Measurements from ENCODE around the gene FREM2. TPM values are rescaled to one million over a fixed set of nuclear protein-coding genes. Genes with fewer than 3 reads are reported as not detected.

FREM2 gene
- total RNA-seq, result not detected

GRCh38 chr13:38686577-38687245 is at the start of gene FREM2:
Gene FREM2 (plus strand): TSS chr13:38687077. CDS start chr13:38687345, 268 bp downstream.
- Mint-ChIP-seq H3K36me3 (no peaks in the 10 kb centered on the region), H3K9me3 (no peaks in the 10 kb centered on the region), H3K4me3 (no peak within 1 kb of the TSS), H3K27ac (no peak within 1 kb of the TSS), H3K27me3 (peaks cover 9 to 10% of the 10 kb centered on the region in 2 donors), H3K4me1 (ENCODE audit: low read depth in 2 of 2) (no peaks in the 10 kb centered on the region)
- no peak for DNase-seq (ENCODE audit: low spot score)
- ATAC-seq, result no peak

- no peak for ATAC-seq
- H3K4me3 Mint-ChIP-seq, result no peak overlapping the region
- H3K4me1 Mint-ChIP-seq (ENCODE audit: low read depth in 2 of 2), result no peaks in the 10 kb centered on the region
- no peaks in the 10 kb centered on the region for H3K36me3 Mint-ChIP-seq
- H3K27ac Mint-ChIP-seq, result no peak overlapping the region
- H3K27me3 Mint-ChIP-seq, result no peaks in the 10 kb centered on the region
- DNase-seq (ENCODE audit: low spot score), result no peak
- peaks cover 9% of the 10 kb centered on the region for H3K9me3 Mint-ChIP-seq
Measured at GRCh38 chr13:38637576-38637975, 49.3 kb upstream of the FREM2 start.

- ATAC-seq, result no peak
- Mint-ChIP-seq H3K27ac (no peak overlapping the region), H3K36me3 (no peaks in the 10 kb centered on the region), H3K4me1 (ENCODE audit: low read depth in 2 of 2) (no peaks in the 10 kb centered on the region), H3K27me3 (no peaks in the 10 kb centered on the region), H3K9me3 (peaks cover 5% of the 10 kb centered on the region), H3K4me3 (no peak overlapping the region)
- DNase-seq (ENCODE audit: low spot score), result no peak
Measured at GRCh38 chr13:38641164-38641948, 45.5 kb upstream of the FREM2 start.

- ATAC-seq (no peak), DNase-seq (ENCODE audit: low spot score) (no peak)
- no peaks in the 10 kb centered on the region for H3K9me3 Mint-ChIP-seq
- H3K4me3 Mint-ChIP-seq, result no peak overlapping the region
- H3K4me1 Mint-ChIP-seq (ENCODE audit: low read depth in 2 of 2), result no peaks in the 10 kb centered on the region
- H3K27ac Mint-ChIP-seq, result no peak overlapping the region
- no peaks in the 10 kb centered on the region for H3K36me3 Mint-ChIP-seq
- H3K27me3 Mint-ChIP-seq, result no peaks in the 10 kb centered on the region
Measured at GRCh38 chr13:38647312-38647711, 39.6 kb upstream of the FREM2 start.

- Mint-ChIP-seq H3K4me1 (ENCODE audit: low read depth in 2 of 2) (no peaks in the 10 kb centered on the region), H3K4me3 (no peak overlapping the region), H3K27me3 (no peaks in the 10 kb centered on the region), H3K27ac (no peak overlapping the region), H3K36me3 (no peaks in the 10 kb centered on the region), H3K9me3 (no peaks in the 10 kb centered on the region)
- DNase-seq (ENCODE audit: low spot score) (no peak), ATAC-seq (no peak)
Measured at GRCh38 chr13:38648912-38649311, 38.0 kb upstream of the FREM2 start.

GRCh38 chr13:38656699-38657098 is 30.2 kb upstream of the FREM2 start:
- no peak overlapping the region for H3K27ac Mint-ChIP-seq
- ATAC-seq (no peak), DNase-seq (ENCODE audit: low spot score) (no peak)
- H3K4me3 Mint-ChIP-seq, result no peak overlapping the region
- no peaks in the 10 kb centered on the region for H3K4me1 Mint-ChIP-seq (ENCODE audit: low read depth in 2 of 2)
- peaks cover 12% of the 10 kb centered on the region for H3K9me3 Mint-ChIP-seq
- H3K36me3 Mint-ChIP-seq, result no peaks in the 10 kb centered on the region
- no peaks in the 10 kb centered on the region for H3K27me3 Mint-ChIP-seq

- H3K9me3 Mint-ChIP-seq, result peaks cover 12% of the 10 kb centered on the region
- H3K4me1 Mint-ChIP-seq (ENCODE audit: low read depth in 2 of 2), result no peaks in the 10 kb centered on the region
- H3K27me3 Mint-ChIP-seq, result no peaks in the 10 kb centered on the region
- no peak for ATAC-seq
- no peak overlapping the region for H3K4me3 Mint-ChIP-seq
- no peaks in the 10 kb centered on the region for H3K36me3 Mint-ChIP-seq
- H3K27ac Mint-ChIP-seq, result no peak overlapping the region
- DNase-seq (ENCODE audit: low spot score), result no peak
Measured at GRCh38 chr13:38657191-38657590, 29.7 kb upstream of the FREM2 start.

- Mint-ChIP-seq H3K36me3 (no peaks in the 10 kb centered on the region), H3K27ac (no peak overlapping the region), H3K9me3 (peaks cover 15% of the 10 kb centered on the region), H3K4me3 (no peak overlapping the region), H3K27me3 (no peaks in the 10 kb centered on the region), H3K4me1 (ENCODE audit: low read depth in 2 of 2) (no peaks in the 10 kb centered on the region)
- no peak for ATAC-seq
- DNase-seq (ENCODE audit: low spot score), result no peak
Measured at GRCh38 chr13:38658906-38659305, 28.0 kb upstream of the FREM2 start.

- H3K27ac Mint-ChIP-seq, result no peak overlapping the region
- no peak for ATAC-seq
- H3K9me3 Mint-ChIP-seq, result peaks cover 15% of the 10 kb centered on the region
- no peaks in the 10 kb centered on the region for H3K36me3 Mint-ChIP-seq
- H3K4me3 Mint-ChIP-seq, result no peak overlapping the region
- H3K4me1 Mint-ChIP-seq (ENCODE audit: low read depth in 2 of 2), result no peaks in the 10 kb centered on the region
- DNase-seq (ENCODE audit: low spot score), result no peak
- H3K27me3 Mint-ChIP-seq, result no peaks in the 10 kb centered on the region
Measured at GRCh38 chr13:38661010-38661675, 25.7 kb upstream of the FREM2 start.

- no peaks in the 10 kb centered on the region for H3K27me3 Mint-ChIP-seq
- H3K4me3 Mint-ChIP-seq, result no peak overlapping the region
- no peak for ATAC-seq
- H3K4me1 Mint-ChIP-seq (ENCODE audit: low read depth in 2 of 2), result no peaks in the 10 kb centered on the region
- H3K27ac Mint-ChIP-seq, result no peak overlapping the region
- DNase-seq (ENCODE audit: low spot score), result no peak
- H3K9me3 Mint-ChIP-seq, result peaks cover 16% of the 10 kb centered on the region
- no peaks in the 10 kb centered on the region for H3K36me3 Mint-ChIP-seq
Measured at GRCh38 chr13:38662362-38662761, 24.5 kb upstream of the FREM2 start.

- H3K27ac Mint-ChIP-seq, result no peak overlapping the region
- no peaks in the 10 kb centered on the region for H3K36me3 Mint-ChIP-seq
- H3K4me1 Mint-ChIP-seq (ENCODE audit: low read depth in 2 of 2), result no peaks in the 10 kb centered on the region
- ATAC-seq, result no peak
- H3K9me3 Mint-ChIP-seq, result peaks cover 14% of the 10 kb centered on the region
- no peaks in the 10 kb centered on the region for H3K27me3 Mint-ChIP-seq
- no peak for DNase-seq (ENCODE audit: low spot score)
- H3K4me3 Mint-ChIP-seq, result no peak overlapping the region
Measured at GRCh38 chr13:38664906-38665305, 22.0 kb upstream of the FREM2 start.

GRCh38 chr13:38667526-38668109 is 19.3 kb upstream of the FREM2 start:
- Mint-ChIP-seq H3K9me3 (peaks cover 10% of the 10 kb centered on the region), H3K27ac (no peak overlapping the region), H3K4me3 (no peak overlapping the region), H3K4me1 (ENCODE audit: low read depth in 2 of 2) (no peaks in the 10 kb centered on the region), H3K27me3 (no peaks in the 10 kb centered on the region), H3K36me3 (no peaks in the 10 kb centered on the region)
- ATAC-seq (no peak), DNase-seq (ENCODE audit: low spot score) (no peak)

GRCh38 chr13:38669234-38669964 is 17.5 kb upstream of the FREM2 start:
- H3K4me3 Mint-ChIP-seq, result no peak overlapping the region
- no peak for ATAC-seq

More at GRCh38 chr13:38669234-38669964, 17.5 kb upstream of the FREM2 start:
- H3K4me1 Mint-ChIP-seq (ENCODE audit: low read depth in 2 of 2), result no peaks in the 10 kb centered on the region
- no peaks in the 10 kb centered on the region for H3K36me3 Mint-ChIP-seq
- no peak for DNase-seq (ENCODE audit: low spot score)
- H3K9me3 Mint-ChIP-seq, result peaks cover 17% of the 10 kb centered on the region
- no peak overlapping the region for H3K27ac Mint-ChIP-seq
- no peaks in the 10 kb centered on the region for H3K27me3 Mint-ChIP-seq
